HepG2 (cell line): Measurements from ENCODE around the gene HCRTR1.

Experiments
- ADNP ChIP-seq: sonication (generic); formaldehyde crosslinking; IDR thresholded peaks from 2 replicates; pipeline ENCODE4 v1.4.0; 2020; ENCODE audit warnings: missing genetic modification reagents
- BRF2 ChIP-seq: sonication (generic); formaldehyde crosslinking; IDR thresholded peaks from 2 replicates; pipeline ENCODE4 v1.8.1; 2022; ENCODE audit warnings: mild to moderate bottlenecking, missing genetic modification reagents
- CTCF ChIP-seq: sonication (generic); formaldehyde crosslinking; IDR thresholded peaks from 2 replicates; pipeline ENCODE4 v1.5.0; 2020; ENCODE audit warnings: mild to moderate bottlenecking, missing genetic modification reagents, moderate library complexity
- MED1 ChIP-seq: sonication (generic); formaldehyde crosslinking; IDR thresholded peaks from 2 replicates; pipeline ENCODE4 v1.4.0; 2020; ENCODE audit warnings: missing genetic modification reagents
- MLLT10 ChIP-seq: sonication (generic); formaldehyde crosslinking; IDR thresholded peaks from 2 replicates; pipeline ENCODE4 v1.4.0; 2020; ENCODE audit warnings: missing genetic modification reagents
- MXI1 ChIP-seq: IDR thresholded peaks from 3 replicates; pipeline ENCODE4 v1.6.1; 2012; ENCODE audit warnings: low read depth, low read length, inconsistent platforms, borderline replicate concordance
- MYC ChIP-seq: sonication (generic); formaldehyde crosslinking; IDR thresholded peaks from 2 replicates; pipeline ENCODE4 v1.9.0; 2021; ENCODE audit warnings: missing genetic modification reagents, borderline replicate concordance
- PCBP1 ChIP-seq: fragments of 200-400 bp; formaldehyde crosslinking; IDR thresholded peaks from 2 replicates; pipeline ENCODE4 v1.6.1; 2017; ENCODE audit warnings: mild to moderate bottlenecking, low read depth, low read length, borderline replicate concordance
- POLR2A ChIP-seq, 2 experiments: IDR thresholded peaks; 2 replicates each; pipeline ENCODE4 v1.6.1; 2011; ENCODE audit warnings: low read depth in 2 of 2, low read length in 2 of 2, mild to moderate bottlenecking in 1 of 2, moderate library complexity in 1 of 2; ENCODE audit not compliant: insufficient read depth in 1 of 2
- TBP ChIP-seq: sonication (generic); formaldehyde crosslinking; IDR thresholded peaks from 2 replicates; pipeline ENCODE4 v1.5.0; 2020; ENCODE audit warnings: missing genetic modification reagents
- ZNF414 ChIP-seq: sonication (generic); formaldehyde crosslinking; IDR thresholded peaks from 2 replicates; pipeline ENCODE4 v1.5.0; 2020; ENCODE audit warnings: missing genetic modification reagents
- ZNF740 ChIP-seq: sonication (generic); formaldehyde crosslinking; IDR thresholded peaks from 2 replicates; pipeline ENCODE4 v1.4.0; 2020; ENCODE audit warnings: missing genetic modification reagents

- TF ChIP-seq POLR2A (IDR thresholded peaks at IDR 0.05; ENCODE audit: insufficient read depth in 1 of 2, low read depth in 2 of 2, low read length in 2 of 2), result no peak
- no peak for TF ChIP-seq MED1
- TF ChIP-seq ADNP, result no peak
- no peak for TF ChIP-seq TBP (CRISPR knock-in tag)
- TF ChIP-seq MLLT10 (CRISPR knock-in tag), result no peak
- no peak for TF ChIP-seq MXI1
- TF ChIP-seq ZNF414 (CRISPR knock-in tag), result no peak
- no peak for TF ChIP-seq CTCF (CRISPR knock-in tag)
- TF ChIP-seq BRF2 (CRISPR knock-in tag), result no peak
- no peak for TF ChIP-seq PCBP1
- no peak for TF ChIP-seq MYC (CRISPR knock-in tag)
- TF ChIP-seq ZNF740 (CRISPR knock-in tag), result no peak
Measured at GRCh38 chr1:31671561-31672201, 54.2 kb downstream of the HCRTR1 start.
